Osteoblast (primary cell): ENCODE measurements around the gene FGF14. TPM values are rescaled to one million over a fixed set of nuclear protein-coding genes. Genes with fewer than 3 reads are reported as not detected.

Experiments used
- DNase-seq: peaks from one replicate; pipeline ENCODE4 v3.0.0; 2011; ENCODE audit warnings: low spot score, mixed read lengths; ENCODE audit not compliant: insufficient read length; ENCODE audit errors: missing footprints
- H2AFZ ChIP-seq: 2 replicates; pipeline ENCODE4 v1.6.0; 2011; ENCODE audit warnings: mild to moderate bottlenecking, low read length
- H3K27ac ChIP-seq: 2 replicates; pipeline ENCODE4 v1.5.1; 2011; ENCODE audit warnings: mild to moderate bottlenecking, low read depth, low read length, moderate library complexity
- H3K27me3 ChIP-seq: 2 replicates; pipeline ENCODE4 v1.6.0; 2012; ENCODE audit warnings: mild to moderate bottlenecking, control low read depth, inconsistent platforms, low read length, moderate library complexity; ENCODE audit not compliant: insufficient read depth
- H3K36me3 ChIP-seq: 2 replicates; pipeline ENCODE4 v1.5.1; 2011; ENCODE audit warnings: mild to moderate bottlenecking, low read length, control low read depth, moderate library complexity; ENCODE audit not compliant: insufficient read depth
- H3K4me1 ChIP-seq: 2 replicates; pipeline ENCODE4 v1.5.1; 2011; ENCODE audit warnings: mild to moderate bottlenecking, low read length, control low read depth, moderate library complexity; ENCODE audit not compliant: insufficient read depth
- H3K4me2 ChIP-seq: 2 replicates; pipeline ENCODE4 v1.6.0; 2011; ENCODE audit warnings: mild to moderate bottlenecking, low read length; ENCODE audit not compliant: insufficient read depth
- H3K4me3 ChIP-seq: fragments of 200-600 bp; sonication (generic); 3 replicates; pipeline ENCODE4 v1.5.1; 2012; ENCODE audit warnings: mild to moderate bottlenecking, low read length, inconsistent platforms; ENCODE audit not compliant: insufficient read depth
- H3K79me2 ChIP-seq: 2 replicates; pipeline ENCODE4 v1.6.0; 2012; ENCODE audit warnings: mild to moderate bottlenecking, low read length, control low read depth, inconsistent platforms; ENCODE audit not compliant: insufficient read depth
- H3K9me3 ChIP-seq: 2 replicates; pipeline ENCODE4 v1.5.1; 2011; ENCODE audit warnings: low read depth, low read length, control low read depth
- H4K20me1 ChIP-seq: 2 replicates; pipeline ENCODE4 v1.6.0; 2012; ENCODE audit warnings: mild to moderate bottlenecking, low read length, control low read depth; ENCODE audit not compliant: insufficient read depth
- CTCF ChIP-seq: IDR thresholded peaks from 2 replicates; pipeline ENCODE4 v1.5.1; 2011; ENCODE audit warnings: mild to moderate bottlenecking, low read depth, low read length, moderate library complexity; ENCODE audit errors: extremely low read depth
- total RNA-seq: library from RNA; depleted of rRNA; stranded (reverse); fragments of >200 nt; gene quantifications from 2 replicates; pipeline ENCODE4 v1.2.3, GENCODE V29; 2012

FGF14 gene
- total RNA-seq, 1 donor: under 0.01 TPM

- no peak overlapping the region for H2AFZ ChIP-seq
- TF ChIP-seq CTCF: no peak
- no peak overlapping the region for H3K4me2 ChIP-seq
- no peak for DNase-seq
- H3K27ac ChIP-seq: no peak overlapping the region
- H3K36me3 ChIP-seq: no peaks in the 10 kb centered on the region
- H4K20me1 ChIP-seq: no peaks in the 10 kb centered on the region
- H3K9me3 ChIP-seq: no peaks in the 10 kb centered on the region
- no peak overlapping the region for H3K4me3 ChIP-seq
- no peaks in the 10 kb centered on the region for H3K79me2 ChIP-seq
- no peaks in the 10 kb centered on the region for H3K27me3 ChIP-seq
- H3K4me1 ChIP-seq: no peaks in the 10 kb centered on the region
Measured at GRCh38 chr13:102197193-102197592, 204.7 kb downstream of the FGF14 start.

DNA sequence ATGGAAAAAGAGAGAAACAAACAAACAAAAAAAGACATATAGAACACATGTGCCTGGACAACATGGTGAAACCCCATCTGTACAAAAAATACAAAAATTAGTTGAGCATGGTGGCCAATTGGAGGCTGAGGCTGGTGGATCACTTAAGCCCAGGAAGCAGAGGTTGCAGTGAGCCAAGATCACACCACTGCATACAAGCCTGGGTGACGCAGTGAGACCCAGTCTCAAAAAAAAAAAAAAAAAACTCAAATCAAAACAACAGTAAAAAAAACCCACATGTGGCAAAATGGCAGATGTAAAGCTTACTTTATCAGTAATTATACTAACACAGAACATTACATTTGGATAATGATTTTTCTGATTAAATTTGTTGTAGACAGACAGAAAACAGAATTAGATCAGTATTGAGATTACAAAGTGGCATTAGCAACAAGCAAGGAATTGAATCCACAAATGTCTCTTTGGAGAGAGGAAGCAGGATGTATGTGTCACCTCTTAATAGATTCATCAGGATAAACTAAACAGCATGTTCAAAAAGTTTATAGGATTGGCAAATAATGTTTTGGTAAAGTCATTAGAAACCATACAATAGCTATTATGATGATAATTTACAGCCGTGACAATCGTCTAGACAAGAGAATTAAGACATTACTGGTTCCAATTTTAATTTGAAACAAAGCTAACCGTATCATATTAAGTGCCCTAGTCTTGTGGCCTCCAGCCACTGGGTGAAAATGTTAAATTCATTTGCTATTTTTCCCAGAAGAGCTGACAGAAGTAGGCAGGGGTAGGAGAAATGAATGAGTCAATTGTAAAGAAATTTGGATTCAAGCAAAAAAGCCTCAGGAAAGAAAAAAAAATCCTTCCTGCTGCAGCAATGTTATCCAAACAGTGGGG lies 206.0 kb downstream of the FGF14 start:
- TF ChIP-seq CTCF: no peak
- no peaks in the 10 kb centered on the region for H4K20me1 ChIP-seq
- H3K27me3 ChIP-seq: no peaks in the 10 kb centered on the region
- no peak overlapping the region for H2AFZ ChIP-seq
- H3K4me3 ChIP-seq: no peak overlapping the region
- H3K36me3 ChIP-seq: no peaks in the 10 kb centered on the region
- no peaks in the 10 kb centered on the region for H3K4me1 ChIP-seq
- no peak for DNase-seq
- no peak overlapping the region for H3K4me2 ChIP-seq
- H3K27ac ChIP-seq: no peak overlapping the region
- no peaks in the 10 kb centered on the region for H3K9me3 ChIP-seq
- no peaks in the 10 kb centered on the region for H3K79me2 ChIP-seq

- Histone ChIP-seq H3K9me3 (no peaks in the 10 kb centered on the region), H2AFZ (no peak overlapping the region), H4K20me1 (no peaks in the 10 kb centered on the region), H3K36me3 (no peaks in the 10 kb centered on the region), H3K4me2 (no peak overlapping the region), H3K27ac (no peak overlapping the region), H3K79me2 (no peaks in the 10 kb centered on the region), H3K4me3 (no peak overlapping the region), H3K4me1 (no peaks in the 10 kb centered on the region), H3K27me3 (no peaks in the 10 kb centered on the region)
- DNase-seq: no peak
- no peak for TF ChIP-seq CTCF
Measured at GRCh38 chr13:102192858-102193257, 209.0 kb downstream of the FGF14 start.

- no peak for TF ChIP-seq CTCF
- Histone ChIP-seq H3K4me2 (no peak overlapping the region), H3K4me1 (no peaks in the 10 kb centered on the region), H2AFZ (no peak overlapping the region), H3K27ac (no peak overlapping the region), H3K36me3 (no peaks in the 10 kb centered on the region), H3K4me3 (no peak overlapping the region), H3K27me3 (no peaks in the 10 kb centered on the region), H3K79me2 (no peaks in the 10 kb centered on the region), H4K20me1 (no peaks in the 10 kb centered on the region), H3K9me3 (no peaks in the 10 kb centered on the region)
- DNase-seq: no peak
Measured at GRCh38 chr13:102191951-102192502, 209.8 kb downstream of the FGF14 start.
